ENCODE data around the gene SETD6. TPM values are rescaled to one million over a fixed set of nuclear protein-coding genes. Genes with fewer than 3 reads are reported as not detected.

Gene SETD6
- total RNA-seq, 2 donors from 2014 or later, result 9.1 to 11.6 TPM

DNA sequence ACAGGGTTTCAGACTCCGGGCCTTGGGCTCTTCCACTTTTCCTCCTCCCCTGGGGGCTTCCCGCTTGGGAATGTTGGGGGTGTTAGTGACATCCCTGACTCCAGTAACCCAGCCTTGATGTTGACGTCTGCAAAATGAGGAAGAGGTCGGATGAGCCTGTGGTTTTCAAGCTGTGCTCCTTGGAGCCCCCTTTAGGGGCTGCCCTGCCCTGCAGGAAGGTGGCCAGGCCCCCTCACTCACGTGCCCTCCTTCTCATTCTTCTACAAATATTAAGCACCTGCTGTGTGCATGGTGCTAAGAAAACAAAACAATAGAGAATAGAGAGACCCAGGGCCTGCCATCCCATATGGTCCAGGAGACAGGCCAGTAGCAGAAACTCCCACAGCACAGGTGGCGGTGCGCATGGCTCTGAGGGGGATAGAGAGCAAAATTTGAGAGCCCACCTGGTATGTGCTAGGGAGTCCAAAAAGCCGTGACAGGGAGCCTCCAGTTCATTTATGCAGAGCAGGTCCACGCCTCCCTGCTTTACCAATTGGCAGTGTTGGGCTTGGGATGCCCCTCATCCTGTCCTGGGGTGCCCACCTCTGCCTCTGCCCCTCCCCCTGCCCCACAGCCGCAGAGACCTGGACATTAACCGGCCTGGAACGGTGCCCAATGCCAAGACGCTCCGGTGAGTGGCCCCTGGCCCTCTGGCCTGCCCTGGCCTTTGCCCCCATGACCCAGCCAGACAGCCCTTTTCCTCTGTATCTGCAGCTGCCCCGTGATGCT is 7.9 kb upstream of the SETD6 start:
- H3K36me3 Mint-ChIP-seq (ENCODE audit: insufficient read depth in 2 of 2), result no peaks in the 10 kb centered on the region
- H3K4me1 Mint-ChIP-seq (ENCODE audit: low read depth), result peaks cover 7% of the 10 kb centered on the region
- no peak overlapping the region for H3K27ac Mint-ChIP-seq
- H3K9me3 Mint-ChIP-seq, result no peaks in the 10 kb centered on the region
- peaks cover 8% of the 10 kb centered on the region for H3K27me3 Mint-ChIP-seq (ENCODE audit: low read depth)
- ATAC-seq (replicated peaks in 1 of 2) (no peak), DNase-seq (no peak)
- no peak overlapping the region for H3K4me3 Mint-ChIP-seq

DNA sequence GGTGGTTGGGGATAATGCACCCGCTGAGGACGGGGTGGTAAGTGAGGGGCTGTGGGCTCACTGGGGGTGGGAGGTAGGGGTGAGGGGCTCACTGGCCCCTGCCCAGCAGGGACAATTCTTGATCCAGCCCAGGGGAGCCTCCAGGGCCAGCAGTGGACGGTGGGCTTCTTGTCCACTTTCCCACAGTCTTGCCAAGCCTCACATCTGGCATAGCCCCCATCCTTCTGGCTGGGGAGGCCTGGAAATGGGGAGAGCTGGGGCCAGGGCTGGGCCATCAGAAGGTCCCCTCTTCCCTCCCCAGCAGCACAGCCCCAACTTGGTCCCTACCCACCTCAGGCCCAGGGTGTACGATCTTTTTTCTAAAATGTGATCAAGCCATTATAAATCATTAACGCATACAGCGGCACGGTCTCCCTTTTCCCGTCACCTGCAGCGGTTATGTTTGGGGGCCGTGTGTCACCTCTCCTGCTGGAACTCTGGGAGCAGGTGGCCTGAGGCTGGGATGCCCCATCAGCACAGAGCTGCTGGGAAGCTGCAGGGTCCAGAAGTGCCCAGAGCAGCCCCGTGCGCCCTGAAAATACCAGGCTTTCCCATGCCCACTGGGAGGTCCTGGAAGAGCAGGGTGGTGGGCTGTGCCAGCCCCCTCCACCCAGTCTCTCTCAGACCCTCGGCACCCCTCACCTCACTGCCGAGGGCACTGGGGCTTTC is 7.2 kb upstream of the SETD6 start:
- H3K9me3 Mint-ChIP-seq, result no peaks in the 10 kb centered on the region
- H3K4me1 Mint-ChIP-seq (ENCODE audit: low read depth), result peaks cover 8% of the 10 kb centered on the region
- DNase-seq (no peak), ATAC-seq (replicated peaks in 1 of 2) (no peak)
- H3K27me3 Mint-ChIP-seq (ENCODE audit: low read depth), result peaks cover 1% of the 10 kb centered on the region
- no peaks in the 10 kb centered on the region for H3K36me3 Mint-ChIP-seq (ENCODE audit: insufficient read depth in 2 of 2)
- H3K27ac Mint-ChIP-seq, result no peak overlapping the region
- H3K4me3 Mint-ChIP-seq, result no peak overlapping the region

DNA sequence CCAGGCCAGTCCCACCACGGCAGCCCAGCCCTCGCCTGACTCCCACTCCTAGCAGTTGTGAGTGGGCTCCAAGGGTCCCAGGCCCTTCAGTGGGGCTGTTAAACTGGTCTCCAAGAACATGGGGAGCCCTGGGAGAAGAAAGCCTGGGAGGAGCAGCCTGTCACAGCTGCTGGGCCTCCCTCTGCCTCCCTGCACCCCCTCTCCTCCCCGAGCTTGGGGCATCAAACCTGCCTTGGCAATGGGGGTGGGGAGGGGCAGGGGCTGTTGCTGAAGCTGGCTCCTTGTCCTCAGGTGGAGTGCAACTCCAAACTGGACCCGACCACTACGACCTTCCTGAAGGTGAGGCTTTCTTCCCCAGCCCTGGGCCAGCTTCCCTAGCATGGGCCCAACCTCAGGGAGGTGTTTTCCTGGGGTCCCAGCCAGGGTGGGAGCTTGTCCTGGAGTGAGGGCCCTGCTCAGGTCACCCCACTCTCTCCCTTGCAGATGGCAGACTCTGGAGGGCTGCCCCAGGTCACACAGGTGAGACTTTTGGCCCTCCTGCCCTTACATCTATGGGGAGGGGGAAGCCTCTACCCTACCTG is 6.6 kb upstream of the SETD6 start:
- H3K4me1 Mint-ChIP-seq (ENCODE audit: low read depth), result peaks cover 8% of the 10 kb centered on the region

DNA sequence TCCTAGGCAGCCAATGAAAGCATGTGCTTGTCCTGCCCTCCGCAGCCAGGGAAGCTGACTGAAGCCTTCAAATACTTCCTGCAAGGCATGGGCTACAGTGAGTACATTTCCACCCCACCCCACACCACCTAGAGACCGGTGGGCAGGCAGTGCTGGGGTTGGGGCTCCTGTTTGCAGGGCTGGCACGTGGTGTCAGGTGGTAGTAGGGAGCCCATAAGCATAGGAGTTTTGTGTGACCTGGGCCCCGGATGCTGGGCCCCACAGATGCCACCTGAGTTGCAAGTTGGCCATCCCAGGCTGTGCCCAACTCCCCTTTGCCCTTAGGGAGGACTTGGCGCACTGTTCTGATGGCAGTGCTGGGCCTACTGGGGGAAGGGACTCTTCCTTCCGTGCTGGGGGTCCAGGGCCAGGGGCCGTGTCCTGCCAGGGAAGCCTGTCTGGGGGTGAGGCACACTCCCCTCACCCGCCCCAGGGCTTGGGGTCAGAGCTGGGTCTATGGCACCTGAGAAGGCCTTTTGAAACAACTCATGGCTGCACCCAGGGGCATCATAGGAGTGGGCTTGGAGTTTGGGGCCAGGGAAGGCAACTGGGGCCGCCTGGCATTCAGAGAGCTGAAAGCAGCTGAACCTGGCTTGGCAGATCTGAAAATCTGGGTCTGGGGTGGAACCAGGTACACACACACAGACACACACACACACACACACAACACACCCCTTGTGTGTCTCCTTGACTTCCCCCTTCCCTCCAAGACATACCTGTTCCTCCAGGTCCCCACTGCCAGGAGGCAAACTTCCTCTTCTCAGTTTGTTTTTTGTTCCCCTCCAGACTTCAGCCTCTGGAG is 5.8 kb upstream of the SETD6 start:
- DNase-seq (no peak), ATAC-seq (replicated peaks in 1 of 2) (no peak)
- H3K9me3 Mint-ChIP-seq, result no peaks in the 10 kb centered on the region
- peaks cover 8% of the 10 kb centered on the region for H3K4me1 Mint-ChIP-seq (ENCODE audit: low read depth)
- no peak overlapping the region for H3K27ac Mint-ChIP-seq
- no peaks in the 10 kb centered on the region for H3K27me3 Mint-ChIP-seq (ENCODE audit: low read depth)
- H3K4me3 Mint-ChIP-seq, result no peak overlapping the region
- H3K36me3 Mint-ChIP-seq (ENCODE audit: insufficient read depth in 2 of 2), result no peaks in the 10 kb centered on the region

More for the DNA sequence above, 6.6 kb upstream of the SETD6 start:
- H3K36me3 Mint-ChIP-seq (ENCODE audit: insufficient read depth in 2 of 2), result no peaks in the 10 kb centered on the region
- ATAC-seq (replicated peaks in 1 of 2) (no peak), DNase-seq (no peak)
- no peaks in the 10 kb centered on the region for H3K27me3 Mint-ChIP-seq (ENCODE audit: low read depth)
- H3K27ac Mint-ChIP-seq, result no peak overlapping the region
- no peak overlapping the region for H3K4me3 Mint-ChIP-seq
- H3K9me3 Mint-ChIP-seq, result no peaks in the 10 kb centered on the region

DNA sequence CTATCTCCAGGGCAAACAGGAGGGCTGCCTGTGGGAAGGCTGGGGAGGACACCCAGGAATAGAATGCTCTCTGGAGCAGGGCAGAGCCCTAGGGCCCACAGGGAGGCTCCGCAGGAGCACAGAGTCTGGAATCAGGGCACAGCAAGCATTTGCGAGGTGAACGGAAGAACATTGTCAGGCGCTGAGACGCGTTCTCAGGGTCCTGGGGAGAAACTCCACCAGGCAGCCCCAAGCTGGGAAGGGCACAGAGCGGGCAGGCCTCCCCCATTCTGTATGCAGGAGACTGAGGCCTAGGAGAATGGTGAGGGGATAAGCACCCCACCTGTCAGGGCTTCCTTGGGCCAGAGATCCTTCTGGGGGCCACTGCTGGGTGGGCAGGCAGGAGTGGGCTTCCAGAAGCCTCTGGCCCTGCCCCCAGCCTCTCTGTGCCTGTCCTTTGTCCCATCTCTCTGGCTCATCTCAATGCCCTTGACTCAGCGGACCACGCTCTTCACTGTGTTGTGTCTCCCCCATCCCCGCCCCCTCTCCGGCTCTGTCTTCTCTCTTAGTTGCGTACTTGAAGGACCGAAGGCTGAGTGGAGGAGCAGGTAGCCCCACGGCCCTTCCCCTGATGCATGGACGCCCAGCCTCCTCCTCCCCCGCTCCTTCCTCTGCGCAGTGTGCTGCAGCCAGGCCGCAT is 5.1 kb upstream of the SETD6 start:
- H3K27me3 Mint-ChIP-seq (ENCODE audit: low read depth), result no peaks in the 10 kb centered on the region
- no peaks in the 10 kb centered on the region for H3K36me3 Mint-ChIP-seq (ENCODE audit: insufficient read depth in 2 of 2)
- no peaks in the 10 kb centered on the region for H3K9me3 Mint-ChIP-seq
- ATAC-seq (replicated peaks in 1 of 2) (no peak), DNase-seq (no peak)
- no peak overlapping the region for H3K27ac Mint-ChIP-seq
- H3K4me3 Mint-ChIP-seq, result no peak overlapping the region
- peaks cover 13% of the 10 kb centered on the region for H3K4me1 Mint-ChIP-seq (ENCODE audit: low read depth)

DNA sequence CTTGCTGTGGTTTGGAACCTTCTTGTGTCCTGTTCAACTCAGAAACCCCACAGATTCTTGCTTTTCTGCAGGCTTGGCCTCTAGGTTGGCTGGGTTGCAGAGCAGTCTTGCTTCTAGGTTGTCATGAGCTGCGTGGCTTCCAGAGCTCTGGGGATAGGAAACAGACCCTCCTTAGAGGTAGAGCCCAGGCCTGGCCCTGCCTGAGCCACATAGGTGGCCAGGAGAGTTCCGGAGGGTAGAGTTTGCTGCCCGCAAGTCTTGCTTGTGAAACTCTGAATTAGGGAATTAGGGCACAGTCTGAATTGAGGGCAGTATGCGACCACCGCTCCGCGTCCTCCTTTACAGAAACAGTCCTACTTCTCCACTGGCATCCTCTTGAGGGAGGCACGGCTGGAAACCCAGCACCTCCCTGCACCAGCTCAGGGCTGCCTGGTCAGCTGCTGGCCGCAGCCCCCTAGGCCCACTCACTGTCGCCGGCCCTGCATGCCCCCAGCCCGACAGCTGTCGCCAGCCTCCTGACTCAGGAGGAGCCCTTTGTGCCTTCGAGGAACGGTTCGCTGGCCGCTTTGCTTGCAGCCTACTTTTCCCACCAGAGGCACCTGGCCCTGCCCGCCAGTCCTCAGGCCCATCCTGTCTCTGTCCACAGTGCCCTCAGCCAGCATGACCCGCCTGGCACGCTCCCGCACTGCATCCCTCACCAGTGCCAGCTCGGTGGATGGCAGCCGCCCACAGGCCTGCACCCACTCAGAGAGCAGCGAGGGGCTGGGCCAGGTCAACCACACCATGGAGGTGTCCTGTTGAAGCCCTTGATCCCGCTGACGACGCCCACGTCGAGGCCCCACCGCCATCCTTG is 4.3 kb upstream of the SETD6 start:
- H3K36me3 Mint-ChIP-seq (ENCODE audit: insufficient read depth in 2 of 2), result no peaks in the 10 kb centered on the region
- H3K4me1 Mint-ChIP-seq (ENCODE audit: low read depth), result peaks cover 13% of the 10 kb centered on the region
- ATAC-seq (replicated peaks in 1 of 2) (no peak), DNase-seq (no peak)
- no peak overlapping the region for H3K27ac Mint-ChIP-seq
- no peak overlapping the region for H3K4me3 Mint-ChIP-seq
- H3K9me3 Mint-ChIP-seq, result no peaks in the 10 kb centered on the region
- H3K27me3 Mint-ChIP-seq (ENCODE audit: low read depth), result no peaks in the 10 kb centered on the region

DNA sequence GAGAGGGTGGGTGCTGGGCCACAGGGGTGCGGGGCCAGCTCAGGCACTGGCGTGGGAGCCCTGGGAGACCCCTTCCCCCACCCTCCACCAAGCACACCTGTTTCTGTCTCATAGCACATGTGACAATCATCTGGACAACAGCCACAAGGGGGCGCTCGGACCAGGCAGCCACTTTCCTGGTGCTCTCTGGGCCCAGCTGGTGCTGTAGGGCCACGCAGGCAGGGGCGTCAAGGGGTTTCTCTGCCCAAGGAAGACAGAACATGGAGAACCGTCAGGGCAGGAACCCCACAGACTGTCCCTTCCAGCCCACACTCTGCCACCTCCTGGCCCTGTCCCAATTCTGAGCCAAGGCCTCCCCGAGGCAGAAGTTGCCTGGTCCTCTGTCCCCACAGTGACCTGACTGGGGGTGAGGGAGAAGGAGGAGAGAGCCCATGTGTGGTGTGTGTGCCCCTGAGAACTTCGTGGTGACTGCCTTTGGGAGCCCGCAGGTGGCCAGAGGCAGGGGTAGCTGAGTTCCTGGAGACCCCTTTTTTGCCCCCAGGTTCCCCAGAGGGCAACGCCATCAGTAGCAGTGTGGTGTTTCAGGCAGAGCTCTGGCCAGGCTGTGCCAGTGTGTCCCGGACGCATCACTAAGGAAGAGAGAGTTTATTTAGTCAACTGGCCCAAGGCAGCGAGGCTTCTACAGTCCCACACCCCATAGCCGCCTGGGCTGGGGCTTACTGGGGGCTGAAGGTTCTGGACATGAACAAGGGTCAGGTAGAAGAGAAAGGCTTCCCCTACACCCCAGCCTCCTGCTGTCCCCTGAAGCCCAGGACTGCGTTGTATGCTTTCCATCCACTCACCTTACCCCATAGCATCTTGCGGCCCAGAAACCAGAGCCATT is 3.1 kb upstream of the SETD6 start:
- H3K4me1 Mint-ChIP-seq (ENCODE audit: low read depth), result peaks cover 25% of the 10 kb centered on the region
- DNase-seq, result peak; percentile 87 to 88
- H3K36me3 Mint-ChIP-seq (ENCODE audit: insufficient read depth in 2 of 2), result peaks cover 0 to 2% of the 10 kb centered on the region in 2 donors
- H3K27me3 Mint-ChIP-seq (ENCODE audit: low read depth), result no peaks in the 10 kb centered on the region
- H3K9me3 Mint-ChIP-seq, result no peaks in the 10 kb centered on the region
- peak overlapping the region; percentile 61 for H3K27ac Mint-ChIP-seq
- ATAC-seq (replicated peaks in 1 of 2), result peak; percentile 38 to 44
- no peak overlapping the region for H3K4me3 Mint-ChIP-seq

DNA sequence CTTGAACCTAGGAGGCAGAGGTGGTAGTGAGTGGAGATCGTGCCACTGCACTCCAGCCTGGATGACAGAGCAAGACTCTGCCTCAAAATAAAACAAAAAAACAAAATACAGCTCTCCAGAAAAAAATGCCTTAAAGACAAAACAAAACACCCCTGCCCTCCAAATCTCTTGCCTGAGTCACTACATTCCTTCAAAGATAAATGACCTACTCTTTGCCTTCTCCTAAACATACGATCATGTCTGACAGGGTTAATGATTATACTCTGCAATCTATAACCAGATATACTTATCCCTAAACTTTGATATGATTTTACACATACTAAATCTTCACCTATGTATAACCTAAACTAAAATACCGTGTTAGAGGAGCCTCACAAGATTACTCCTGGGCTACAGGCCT is 1.4 kb upstream of the SETD6 start:
- H3K36me3 Mint-ChIP-seq (ENCODE audit: insufficient read depth in 2 of 2), result peaks cover 2 to 3% of the 10 kb centered on the region in 2 donors
- DNase-seq, result no peak
- no peaks in the 10 kb centered on the region for H3K9me3 Mint-ChIP-seq
- peaks cover 40% of the 10 kb centered on the region for H3K4me1 Mint-ChIP-seq (ENCODE audit: low read depth)
- H3K27ac Mint-ChIP-seq, result peak overlapping the region; percentile 42
- no peak for ATAC-seq (replicated peaks in 1 of 2)
- no peak overlapping the region for H3K4me3 Mint-ChIP-seq
- H3K27me3 Mint-ChIP-seq (ENCODE audit: low read depth), result no peaks in the 10 kb centered on the region

DNA sequence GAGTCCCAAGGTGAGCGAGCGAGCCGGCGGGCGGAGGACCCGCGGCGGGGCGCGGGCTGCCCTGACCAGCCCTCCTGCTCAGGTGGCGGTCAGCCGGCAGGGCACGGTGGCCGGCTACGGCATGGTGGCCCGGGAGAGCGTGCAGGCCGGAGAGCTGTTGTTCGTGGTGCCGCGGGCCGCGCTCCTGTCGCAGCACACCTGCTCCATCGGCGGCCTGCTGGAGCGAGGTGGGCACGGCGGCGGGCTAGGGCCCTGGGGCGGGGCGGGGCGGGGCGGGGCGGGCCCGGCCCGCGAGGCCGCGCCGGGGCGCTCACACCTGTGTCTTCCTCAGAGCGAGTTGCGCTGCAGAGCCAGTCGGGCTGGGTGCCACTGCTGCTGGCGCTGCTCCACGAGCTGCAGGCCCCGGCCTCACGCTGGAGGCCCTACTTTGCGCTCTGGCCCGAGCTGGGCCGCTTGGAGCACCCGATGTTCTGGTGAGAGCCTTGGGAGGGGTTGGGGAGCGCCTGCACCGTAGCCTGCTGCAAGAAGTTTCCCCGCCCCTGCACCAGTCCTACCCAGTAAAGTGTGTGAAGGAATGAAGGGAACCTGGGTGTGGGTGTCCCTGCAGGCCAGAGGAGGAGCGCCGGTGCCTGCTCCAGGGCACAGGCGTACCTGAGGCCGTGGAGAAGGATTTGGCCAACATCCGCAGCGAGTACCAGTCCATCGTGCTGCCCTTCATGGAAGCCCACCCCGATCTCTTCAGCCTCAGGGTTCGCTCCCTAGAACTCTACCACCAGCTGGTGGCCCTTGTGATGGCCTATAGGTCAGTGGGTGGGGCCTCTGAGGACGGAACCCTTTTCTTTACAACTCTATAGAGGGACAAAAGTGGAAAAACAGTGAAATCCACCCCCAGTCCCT is 802 bp downstream of the SETD6 start:
- H3K4me3 Mint-ChIP-seq, result peak overlapping the region; percentile 91 to 95
- no peaks in the 10 kb centered on the region for H3K9me3 Mint-ChIP-seq
- DNase-seq (peak; percentile 55 to 60), ATAC-seq (replicated peaks in 1 of 2) (peak; percentile 67 to 69)
- peaks cover 49% of the 10 kb centered on the region for H3K4me1 Mint-ChIP-seq (ENCODE audit: low read depth)
- H3K27me3 Mint-ChIP-seq (ENCODE audit: low read depth), result no peaks in the 10 kb centered on the region
- H3K36me3 Mint-ChIP-seq (ENCODE audit: insufficient read depth in 2 of 2), result peaks cover 3 to 6% of the 10 kb centered on the region in 2 donors
- no peak overlapping the region for H3K27ac Mint-ChIP-seq

DNA sequence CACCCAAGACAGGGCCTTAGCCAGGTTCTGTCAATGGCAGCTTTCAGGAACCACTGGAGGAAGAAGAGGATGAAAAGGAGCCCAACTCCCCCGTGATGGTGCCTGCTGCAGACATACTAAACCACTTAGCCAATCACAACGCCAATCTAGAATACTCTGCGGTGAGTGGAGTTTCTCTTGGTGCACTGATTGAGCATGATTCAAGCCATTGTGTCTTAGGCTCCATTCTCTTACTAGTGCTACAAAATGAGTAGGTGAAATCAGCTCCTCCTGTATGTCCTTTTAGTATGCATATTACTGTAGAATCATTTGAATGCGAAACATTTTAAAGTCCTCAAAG is 1.4 kb downstream of the SETD6 start:
- Mint-ChIP-seq H3K27ac (no peak overlapping the region), H3K4me3 (peak overlapping the region; percentile 84 to 86), H3K9me3 (no peaks in the 10 kb centered on the region), H3K36me3 (ENCODE audit: insufficient read depth in 2 of 2) (peaks cover 3 to 9% of the 10 kb centered on the region in 2 donors), H3K27me3 (ENCODE audit: low read depth) (no peaks in the 10 kb centered on the region), H3K4me1 (ENCODE audit: low read depth) (peaks cover 48% of the 10 kb centered on the region)
- no peak for DNase-seq
- ATAC-seq (replicated peaks in 1 of 2), result no peak
